ENCODE results near the gene MEA1.

- TF ChIP-seq CTCF (IDR thresholded peaks at IDR 0.05) (no peak), POLR2A (IDR thresholded peaks at IDR 0.05) (no peak)
Measured at GRCh38 chr6:43055966-43056365, 42.2 kb upstream of the MEA1 start.
